Neural crest cell (in vitro differentiated cells): Measurements from ENCODE around the gene TMEM151B. TPM values are rescaled to one million over a fixed set of nuclear protein-coding genes. Genes with fewer than 3 reads are reported as not detected.

Source experiments
- DNase-seq: peaks from one replicate; pipeline ENCODE4 v3.0.0; 2021; ENCODE audit warnings: low read depth, mixed read lengths, low spot score
- H3K27ac Mint-ChIP-seq: one replicate; pipeline ENCODE4 v1.8.0; 2021; ENCODE audit warnings: mild to moderate bottlenecking, mixed read lengths; ENCODE audit not compliant: unreplicated experiment
- H3K27me3 Mint-ChIP-seq: 2 replicates; pipeline ENCODE4 v1.8.0; 2021; ENCODE audit warnings: low read depth, mild to moderate bottlenecking, mixed read lengths
- H3K36me3 Mint-ChIP-seq: 2 replicates; pipeline ENCODE4 v1.8.0; 2021; ENCODE audit warnings: low read depth, mild to moderate bottlenecking, mixed read lengths
- H3K4me1 Mint-ChIP-seq: 2 replicates; pipeline ENCODE4 v1.8.0; 2021; ENCODE audit warnings: mixed read lengths
- H3K4me3 Mint-ChIP-seq: one replicate; pipeline ENCODE4 v1.8.0; 2021; ENCODE audit warnings: mild to moderate bottlenecking, mixed read lengths
- H3K9me3 Mint-ChIP-seq: 2 replicates; pipeline ENCODE4 v1.8.0; 2021; ENCODE audit warnings: mixed read lengths
- total RNA-seq: library from RNA; stranded (reverse); gene quantifications from 2 replicates; pipeline ENCODE4 v1.2.1, GENCODE V29; 2021
- TF ChIP-seq, protein P1 (sequence below): fragments of 200-600 bp; sonication (generic); conservative IDR thresholded peaks from 2 replicates; pipeline ENCODE4 v1.5.0; 2021; ENCODE audit warnings: antibody characterized with exemption, mild to moderate bottlenecking

TMEM151B gene
- total RNA-seq, 1 donor from 2014 or later: 21.2 TPM

DNA sequence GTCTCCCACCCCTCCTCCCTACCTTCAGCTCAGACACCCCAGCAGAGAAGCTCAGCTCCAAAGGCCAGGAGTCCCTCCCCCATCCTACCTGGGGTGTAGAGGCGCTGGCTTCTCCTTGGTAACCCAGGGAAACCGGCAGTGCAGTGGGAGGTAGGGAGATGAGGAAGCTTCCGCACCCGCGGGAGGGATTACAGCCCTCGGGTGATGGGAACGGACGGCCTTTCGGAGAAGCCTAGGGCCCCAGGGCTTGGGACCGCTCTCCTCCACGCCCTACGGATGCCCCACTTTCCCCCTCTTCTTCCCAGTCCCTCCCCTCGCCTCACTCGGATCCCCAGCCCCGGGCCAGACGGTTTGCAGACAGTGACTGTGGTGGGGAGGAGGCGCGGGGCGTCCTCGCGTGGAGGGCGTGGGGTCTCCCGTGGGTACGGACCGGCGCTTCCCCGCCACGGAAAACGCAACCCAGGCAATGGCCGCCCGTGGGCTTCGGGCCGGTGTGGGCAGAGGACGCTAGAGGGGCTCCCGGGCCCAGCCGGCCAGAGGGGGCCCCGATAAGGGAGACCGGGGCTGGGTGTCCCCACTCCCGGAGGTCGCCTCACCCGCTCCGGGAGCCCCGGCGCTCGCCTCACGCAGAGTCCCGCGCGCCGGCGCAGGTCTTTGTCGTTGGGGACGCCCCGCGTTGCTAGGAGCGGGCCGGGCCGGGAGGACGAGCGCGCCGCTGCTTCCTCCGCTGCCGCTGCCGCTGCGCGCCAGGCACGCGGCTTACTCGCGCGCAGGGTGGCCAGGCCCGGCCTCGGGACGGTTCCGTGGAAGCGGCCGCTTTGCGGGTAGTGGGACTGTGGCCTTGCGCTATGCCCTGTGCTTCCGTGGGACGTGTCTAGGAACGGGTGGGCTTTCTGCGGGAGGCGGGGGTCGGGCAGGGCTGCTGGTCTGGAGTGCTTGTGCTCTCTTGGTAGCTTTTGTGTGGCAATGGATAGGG, 27.1 kb downstream of the TMEM151B start:
- no peaks in the 10 kb centered on the region for H3K9me3 Mint-ChIP-seq
- TF ChIP-seq, protein P1, sequence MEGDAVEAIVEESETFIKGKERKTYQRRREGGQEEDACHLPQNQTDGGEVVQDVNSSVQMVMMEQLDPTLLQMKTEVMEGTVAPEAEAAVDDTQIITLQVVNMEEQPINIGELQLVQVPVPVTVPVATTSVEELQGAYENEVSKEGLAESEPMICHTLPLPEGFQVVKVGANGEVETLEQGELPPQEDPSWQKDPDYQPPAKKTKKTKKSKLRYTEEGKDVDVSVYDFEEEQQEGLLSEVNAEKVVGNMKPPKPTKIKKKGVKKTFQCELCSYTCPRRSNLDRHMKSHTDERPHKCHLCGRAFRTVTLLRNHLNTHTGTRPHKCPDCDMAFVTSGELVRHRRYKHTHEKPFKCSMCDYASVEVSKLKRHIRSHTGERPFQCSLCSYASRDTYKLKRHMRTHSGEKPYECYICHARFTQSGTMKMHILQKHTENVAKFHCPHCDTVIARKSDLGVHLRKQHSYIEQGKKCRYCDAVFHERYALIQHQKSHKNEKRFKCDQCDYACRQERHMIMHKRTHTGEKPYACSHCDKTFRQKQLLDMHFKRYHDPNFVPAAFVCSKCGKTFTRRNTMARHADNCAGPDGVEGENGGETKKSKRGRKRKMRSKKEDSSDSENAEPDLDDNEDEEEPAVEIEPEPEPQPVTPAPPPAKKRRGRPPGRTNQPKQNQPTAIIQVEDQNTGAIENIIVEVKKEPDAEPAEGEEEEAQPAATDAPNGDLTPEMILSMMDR: no peak
- peaks cover 12% of the 10 kb centered on the region for H3K36me3 Mint-ChIP-seq
- peak overlapping the region; percentile 81 for H3K4me3 Mint-ChIP-seq
- peak overlapping the region; percentile 12 for H3K27ac Mint-ChIP-seq
- peaks cover 64% of the 10 kb centered on the region for H3K27me3 Mint-ChIP-seq
- peaks cover 20% of the 10 kb centered on the region for H3K4me1 Mint-ChIP-seq
- peak; percentile 52 for DNase-seq

DNA sequence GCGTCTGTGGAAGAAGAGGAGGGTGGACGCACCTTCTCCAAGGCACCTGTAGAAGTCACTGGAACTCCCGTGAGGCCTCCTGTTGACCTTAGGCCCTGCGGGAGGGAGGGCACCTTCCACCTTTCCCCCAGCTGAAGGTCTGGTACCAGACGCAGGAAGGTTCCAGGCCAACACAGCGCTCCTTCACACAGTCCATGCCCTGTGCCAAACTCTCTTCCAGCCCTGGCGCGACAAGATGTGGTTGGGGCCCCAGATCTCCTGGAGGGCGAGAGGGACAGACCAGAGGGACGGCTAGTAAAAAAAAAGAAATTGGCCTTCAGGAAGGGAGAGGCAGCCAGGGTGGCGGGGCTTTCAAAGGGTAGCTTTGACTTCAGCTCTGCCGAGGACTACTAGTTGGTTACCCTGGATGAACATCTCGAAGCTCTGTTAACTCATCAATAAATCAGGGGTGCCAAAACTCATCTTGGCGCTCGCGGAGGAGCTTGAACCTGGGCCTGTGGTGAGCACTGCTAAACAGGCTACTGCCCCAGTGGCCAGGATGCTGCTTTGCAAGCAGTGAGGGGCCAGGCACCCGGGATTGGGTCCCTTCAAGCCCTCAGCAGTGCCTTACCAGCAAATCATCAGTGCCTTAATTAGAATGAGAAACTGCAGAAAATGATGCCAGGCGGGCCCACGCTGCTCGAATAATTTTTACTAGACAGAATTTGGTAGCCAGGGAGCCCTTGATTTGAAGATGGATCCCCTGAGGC, 28.0 kb downstream of the TMEM151B start:
- H3K27ac Mint-ChIP-seq: peak overlapping the region; percentile 12
- H3K4me3 Mint-ChIP-seq: peak overlapping the region; percentile 81
- H3K36me3 Mint-ChIP-seq: peaks cover 12% of the 10 kb centered on the region
- no peak for DNase-seq
- no peaks in the 10 kb centered on the region for H3K9me3 Mint-ChIP-seq
- TF ChIP-seq, protein P1: no peak
- peaks cover 55% of the 10 kb centered on the region for H3K27me3 Mint-ChIP-seq
- peaks cover 20% of the 10 kb centered on the region for H3K4me1 Mint-ChIP-seq

DNA sequence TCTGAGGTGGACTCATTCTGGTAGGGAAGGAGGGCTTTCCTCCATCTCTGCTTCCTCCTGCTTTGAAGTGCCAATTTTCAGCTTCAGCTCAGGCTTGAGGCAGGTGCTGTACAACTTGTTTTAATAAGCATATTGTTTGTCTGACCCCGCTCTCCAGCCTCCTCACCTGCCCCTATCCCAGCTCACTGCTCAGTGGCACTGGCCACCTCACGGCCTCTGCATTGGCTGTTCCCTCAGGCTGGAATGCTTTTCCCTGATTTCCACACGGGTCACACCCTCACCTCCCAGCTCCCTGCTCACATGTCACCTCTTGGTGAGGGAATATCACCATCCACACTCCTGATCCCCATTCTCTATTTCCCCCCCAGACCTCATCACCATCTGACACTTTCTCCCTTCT, 28.6 kb downstream of the TMEM151B start:
- peaks cover 49% of the 10 kb centered on the region for H3K27me3 Mint-ChIP-seq
- no peak overlapping the region for H3K27ac Mint-ChIP-seq
- no peaks in the 10 kb centered on the region for H3K9me3 Mint-ChIP-seq
- peaks cover 12% of the 10 kb centered on the region for H3K36me3 Mint-ChIP-seq
- H3K4me3 Mint-ChIP-seq: peak overlapping the region; percentile 81
- DNase-seq: no peak
- TF ChIP-seq, protein P1: no peak
- H3K4me1 Mint-ChIP-seq: peaks cover 20% of the 10 kb centered on the region

DNA sequence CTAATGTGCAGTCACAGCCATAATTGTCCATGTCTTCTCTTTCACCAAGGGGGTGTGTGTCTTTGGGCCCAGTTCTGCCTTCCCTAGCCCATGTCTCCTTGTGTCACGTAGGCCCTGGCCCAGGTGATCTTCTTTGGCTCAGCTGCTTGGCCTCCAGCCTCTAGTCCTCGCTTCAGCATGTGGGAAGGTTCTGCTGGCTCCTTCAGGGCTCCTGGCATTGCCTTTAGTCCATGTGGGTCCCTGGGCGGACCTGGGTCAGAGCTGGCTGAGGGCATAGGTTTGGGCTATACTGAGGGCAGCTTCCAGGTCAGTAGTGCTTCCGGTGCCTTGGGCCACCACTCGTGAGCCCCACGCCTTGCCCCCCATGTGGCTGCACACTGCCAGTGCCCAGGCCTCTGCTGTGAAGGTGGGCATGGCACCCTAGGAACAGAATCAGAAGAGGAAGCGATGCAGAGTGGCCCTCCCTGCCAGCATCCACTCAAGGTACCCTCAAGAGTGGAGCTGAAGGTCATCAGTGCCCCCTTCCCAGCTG, 30.1 kb downstream of the TMEM151B start:
- Mint-ChIP-seq H3K27me3 (peaks cover 36% of the 10 kb centered on the region), H3K9me3 (no peaks in the 10 kb centered on the region), H3K4me1 (peaks cover 20% of the 10 kb centered on the region), H3K27ac (no peak overlapping the region), H3K36me3 (peaks cover 12% of the 10 kb centered on the region), H3K4me3 (no peak overlapping the region)
- DNase-seq: no peak
- TF ChIP-seq, protein P1: no peak

DNA sequence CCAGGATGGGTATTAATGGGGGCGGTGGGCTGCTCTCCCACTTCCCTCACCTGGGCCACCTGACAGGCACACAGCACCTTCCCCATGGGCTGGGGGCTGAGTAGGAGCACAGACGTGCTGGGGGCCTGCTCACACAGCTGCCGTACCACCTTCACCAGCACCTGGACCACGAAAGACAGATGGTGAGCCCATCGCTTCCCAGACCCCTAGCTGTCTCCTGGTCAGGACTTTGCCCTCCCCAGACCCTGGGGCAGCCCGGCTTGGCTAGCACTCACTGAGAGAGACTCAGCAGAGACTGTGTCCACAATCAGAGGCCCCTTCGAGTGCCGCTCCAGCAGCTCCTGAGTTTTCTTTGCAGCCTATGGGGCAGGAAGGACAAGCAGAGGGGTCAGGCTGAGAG, 30.9 kb downstream of the TMEM151B start:
- H3K9me3 Mint-ChIP-seq: no peaks in the 10 kb centered on the region
- H3K4me1 Mint-ChIP-seq: peaks cover 20% of the 10 kb centered on the region
- no peak overlapping the region for H3K4me3 Mint-ChIP-seq
- H3K27me3 Mint-ChIP-seq: peaks cover 30% of the 10 kb centered on the region
- H3K36me3 Mint-ChIP-seq: peaks cover 14% of the 10 kb centered on the region
- TF ChIP-seq, protein P1: no peak
- no peak overlapping the region for H3K27ac Mint-ChIP-seq
- DNase-seq: no peak
